Measurements from ENCODE around the gene HS6ST2.

Gene HS6ST2

DNA sequence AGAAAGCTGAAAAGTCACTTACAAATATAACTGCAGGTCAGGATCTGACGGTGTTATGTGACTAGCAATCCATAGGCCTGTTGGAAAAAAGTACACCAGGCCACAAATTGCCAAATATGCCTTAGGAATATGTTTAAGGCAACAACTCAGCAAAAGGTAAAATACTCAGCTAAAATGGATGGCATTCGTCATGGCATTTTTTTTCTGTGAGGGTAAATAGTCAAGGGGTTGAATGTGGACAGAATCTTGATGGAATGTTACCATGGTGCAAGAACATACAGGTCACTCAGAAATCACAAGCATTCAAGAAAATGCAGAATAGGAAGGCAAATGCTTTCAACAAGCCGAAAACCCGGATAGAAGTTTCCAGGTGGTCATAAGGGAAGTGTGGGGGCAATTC is 347.9 kb downstream of the HS6ST2 start:
- no peak overlapping the region for H3K27ac ChIP-seq
- TF ChIP-seq, protein P1, sequence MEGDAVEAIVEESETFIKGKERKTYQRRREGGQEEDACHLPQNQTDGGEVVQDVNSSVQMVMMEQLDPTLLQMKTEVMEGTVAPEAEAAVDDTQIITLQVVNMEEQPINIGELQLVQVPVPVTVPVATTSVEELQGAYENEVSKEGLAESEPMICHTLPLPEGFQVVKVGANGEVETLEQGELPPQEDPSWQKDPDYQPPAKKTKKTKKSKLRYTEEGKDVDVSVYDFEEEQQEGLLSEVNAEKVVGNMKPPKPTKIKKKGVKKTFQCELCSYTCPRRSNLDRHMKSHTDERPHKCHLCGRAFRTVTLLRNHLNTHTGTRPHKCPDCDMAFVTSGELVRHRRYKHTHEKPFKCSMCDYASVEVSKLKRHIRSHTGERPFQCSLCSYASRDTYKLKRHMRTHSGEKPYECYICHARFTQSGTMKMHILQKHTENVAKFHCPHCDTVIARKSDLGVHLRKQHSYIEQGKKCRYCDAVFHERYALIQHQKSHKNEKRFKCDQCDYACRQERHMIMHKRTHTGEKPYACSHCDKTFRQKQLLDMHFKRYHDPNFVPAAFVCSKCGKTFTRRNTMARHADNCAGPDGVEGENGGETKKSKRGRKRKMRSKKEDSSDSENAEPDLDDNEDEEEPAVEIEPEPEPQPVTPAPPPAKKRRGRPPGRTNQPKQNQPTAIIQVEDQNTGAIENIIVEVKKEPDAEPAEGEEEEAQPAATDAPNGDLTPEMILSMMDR (conservative IDR thresholded peaks at IDR 0.05), result no peak

GRCh38 chrX:132609362-132609848 is 349.0 kb downstream of the HS6ST2 start:
- H3K27ac ChIP-seq, result no peak overlapping the region
- TF ChIP-seq, protein P1 (conservative IDR thresholded peaks at IDR 0.05), result no peak

- TF ChIP-seq, protein P1 (conservative IDR thresholded peaks at IDR 0.05), result no peak
- H3K27ac ChIP-seq, result no peak overlapping the region
Measured at GRCh38 chrX:132603700-132604286, 354.6 kb downstream of the HS6ST2 start.

DNA sequence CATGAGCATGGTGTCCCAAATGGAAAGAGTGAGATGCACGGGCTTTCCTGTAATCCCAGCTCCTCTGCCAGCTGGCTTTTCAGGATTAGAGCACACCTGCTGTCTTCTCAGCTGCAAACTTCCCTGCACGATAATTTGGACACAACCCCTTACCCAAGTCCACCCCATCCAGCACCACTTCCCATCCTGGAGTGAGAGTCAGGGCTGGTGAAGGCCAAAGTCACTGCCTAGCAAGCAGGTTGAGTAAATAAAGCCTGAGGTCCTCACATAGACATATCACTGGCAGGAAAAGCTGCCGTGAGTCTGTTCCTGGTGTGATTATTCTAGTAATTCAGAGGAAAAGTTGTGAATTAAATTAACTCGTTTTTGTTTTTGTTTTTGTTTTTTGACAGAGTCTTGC is 355.7 kb downstream of the HS6ST2 start:
- TF ChIP-seq, protein P1 (conservative IDR thresholded peaks at IDR 0.05), result no peak
- no peak overlapping the region for H3K27ac ChIP-seq

DNA sequence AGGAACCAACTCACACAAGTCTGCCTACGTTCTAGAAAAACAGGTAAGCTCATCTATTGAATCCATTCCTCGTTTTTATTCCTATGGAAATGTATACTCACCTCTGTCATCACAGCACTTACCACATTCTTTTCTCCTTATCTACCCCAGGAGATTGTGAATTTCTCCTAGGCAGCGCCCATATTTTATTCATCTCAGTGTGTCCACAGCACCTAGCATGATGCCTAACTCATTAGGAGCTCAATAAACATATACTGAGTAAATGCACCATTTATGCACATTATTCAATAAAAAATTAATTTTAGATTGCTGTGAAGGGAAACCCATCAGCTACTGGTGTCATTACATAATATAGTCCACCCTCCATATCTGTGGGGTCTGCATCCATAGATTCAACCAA is 363.4 kb downstream of the HS6ST2 start:
- TF ChIP-seq, protein P1 (conservative IDR thresholded peaks at IDR 0.05), result no peak
- H3K27ac ChIP-seq, result no peak overlapping the region

DNA sequence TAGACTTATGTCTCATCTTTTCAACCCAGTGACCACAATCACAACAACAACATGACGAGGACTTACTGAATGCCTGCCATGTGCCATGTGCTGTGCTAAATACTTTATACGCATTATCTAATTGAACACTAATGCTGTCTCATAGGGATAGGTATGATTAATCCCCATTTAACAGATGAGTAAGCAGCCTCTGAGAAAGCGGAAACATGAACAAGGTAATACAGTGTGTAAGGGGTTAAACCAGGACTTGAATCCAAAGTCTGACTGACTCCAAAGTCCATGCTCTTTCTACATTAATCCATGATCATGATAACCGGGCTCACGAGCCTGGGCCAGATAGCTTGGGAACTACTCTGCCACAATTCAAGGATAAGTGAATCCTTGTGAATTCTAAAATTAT is 364.3 kb downstream of the HS6ST2 start:
- TF ChIP-seq, protein P1 (conservative IDR thresholded peaks at IDR 0.05), result no peak
- H3K27ac ChIP-seq, result no peak overlapping the region

GRCh38 chrX:132592880-132593279 is 365.5 kb downstream of the HS6ST2 start:
- TF ChIP-seq, protein P1 (conservative IDR thresholded peaks at IDR 0.05), result peak; percentile 58
- H3K27ac ChIP-seq, result no peak overlapping the region
